ENCODE data around the gene APOBEC3B.
"Not testable (repeated sequence)": the region's sequence is repeated elsewhere in the genome, so short reads cannot be mapped to it uniquely, and the experiment has no call there.

The APOBEC3B gene

GRCh38 chr22:39003165-39003638, 21.1 kb downstream of the APOBEC3B start:
- peak; percentile 41 to 64 for DNase-seq

DNA sequence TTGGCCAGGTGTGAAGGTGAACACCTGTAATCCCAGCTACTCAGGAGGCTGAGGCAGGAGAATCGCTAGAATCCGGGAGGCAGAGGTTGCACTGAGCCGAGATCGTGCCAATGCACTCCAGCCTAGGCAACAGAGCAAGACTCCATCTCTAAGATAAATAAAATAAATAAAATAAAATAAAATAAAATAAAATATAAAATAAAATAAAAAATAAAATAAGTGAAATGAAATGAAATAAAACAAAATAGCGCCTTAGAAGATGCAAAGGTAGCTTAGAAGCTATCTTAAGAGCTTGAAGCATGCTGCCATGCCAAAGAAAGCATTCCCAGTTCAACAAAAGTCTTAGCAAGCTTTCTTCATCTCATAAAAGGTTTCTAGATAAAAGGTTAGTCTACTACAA, 25.0 kb downstream of the APOBEC3B start:
- no peak for DNase-seq

GRCh38 chr22:39008271-39008850, 26.2 kb downstream of the APOBEC3B start:
- not testable (repeated sequence) for DNase-seq

- no peak for DNase-seq
Observed at GRCh38 chr22:39010946-39011345, 28.8 kb downstream of the APOBEC3B start.

- no peak for DNase-seq
Observed at GRCh38 chr22:39012533-39013511, 30.7 kb downstream of the APOBEC3B start.

- not testable (repeated sequence) for DNase-seq
Observed at GRCh38 chr22:39013561-39013941, 31.4 kb downstream of the APOBEC3B start.

DNA sequence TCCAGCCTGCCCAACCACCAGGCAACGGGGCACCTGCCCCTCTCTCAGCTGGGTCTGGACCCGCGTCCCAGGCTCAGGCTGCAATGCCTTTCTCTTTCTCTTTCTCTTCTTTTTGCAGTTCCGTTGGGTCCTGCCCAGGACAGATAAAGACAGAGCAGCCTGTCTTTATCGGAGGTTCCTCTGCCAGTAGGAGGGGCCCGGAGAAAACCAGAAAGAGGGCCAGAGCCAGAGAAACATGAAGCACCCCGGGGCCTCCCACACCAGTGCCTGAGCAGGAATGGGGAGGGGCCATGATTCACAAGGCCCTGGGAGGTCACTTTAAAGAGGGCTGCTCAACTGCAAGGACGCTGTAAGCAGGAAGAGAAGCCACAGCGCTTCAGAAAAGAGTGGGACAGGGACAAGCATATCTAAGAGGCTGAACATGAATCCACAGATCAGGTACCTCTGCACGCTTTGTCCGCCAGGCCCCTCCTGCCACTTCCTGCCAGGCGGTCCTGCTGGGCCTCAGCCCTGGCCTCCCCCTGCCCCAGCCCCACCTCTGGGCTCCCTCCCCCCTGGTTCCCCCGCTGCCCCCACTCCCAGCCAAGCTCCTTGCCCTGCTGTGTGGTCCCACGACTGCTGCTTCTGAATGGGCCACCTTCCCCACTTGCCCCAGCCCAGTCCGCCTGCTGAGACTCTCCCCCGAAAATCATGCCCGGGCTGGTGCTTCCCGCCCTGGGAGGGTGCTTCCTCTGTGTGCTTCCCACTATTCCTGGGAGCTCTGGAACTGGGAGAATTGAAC, 32.0 kb downstream of the APOBEC3B start, which contains the start of gene APOBEC3C:
Gene APOBEC3C (plus strand): TSS at position 316 of the 781 bp plus-strand sequence. CDS start 106 bp downstream, at position 422.
- peak; percentile 30 to 61 for DNase-seq

- DNase-seq = not testable (repeated sequence)
Observed at GRCh38 chr22:39014723-39015121, 32.6 kb downstream of the APOBEC3B start.

DNA sequence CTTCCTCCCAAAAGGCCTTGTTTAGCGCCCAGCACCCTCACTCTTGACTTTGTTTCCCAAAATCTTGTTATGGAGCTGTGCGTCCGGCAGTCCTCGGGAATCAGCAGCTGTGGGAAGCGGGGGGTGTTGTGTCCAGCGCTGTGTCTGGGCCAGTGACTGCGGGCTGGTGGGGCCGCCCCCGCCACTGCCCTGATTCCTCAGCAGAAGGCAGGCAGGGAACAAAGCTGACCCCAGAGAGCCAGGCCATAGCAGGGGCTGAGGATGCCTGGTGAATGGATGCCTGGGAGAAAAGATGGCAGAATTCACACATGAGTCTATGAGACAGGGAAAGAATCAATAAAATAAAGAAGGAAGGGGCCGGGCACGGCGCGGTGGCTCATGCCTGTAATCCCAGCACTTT, 34.4 kb downstream of the APOBEC3B start:
- DNase-seq = no peak

DNA sequence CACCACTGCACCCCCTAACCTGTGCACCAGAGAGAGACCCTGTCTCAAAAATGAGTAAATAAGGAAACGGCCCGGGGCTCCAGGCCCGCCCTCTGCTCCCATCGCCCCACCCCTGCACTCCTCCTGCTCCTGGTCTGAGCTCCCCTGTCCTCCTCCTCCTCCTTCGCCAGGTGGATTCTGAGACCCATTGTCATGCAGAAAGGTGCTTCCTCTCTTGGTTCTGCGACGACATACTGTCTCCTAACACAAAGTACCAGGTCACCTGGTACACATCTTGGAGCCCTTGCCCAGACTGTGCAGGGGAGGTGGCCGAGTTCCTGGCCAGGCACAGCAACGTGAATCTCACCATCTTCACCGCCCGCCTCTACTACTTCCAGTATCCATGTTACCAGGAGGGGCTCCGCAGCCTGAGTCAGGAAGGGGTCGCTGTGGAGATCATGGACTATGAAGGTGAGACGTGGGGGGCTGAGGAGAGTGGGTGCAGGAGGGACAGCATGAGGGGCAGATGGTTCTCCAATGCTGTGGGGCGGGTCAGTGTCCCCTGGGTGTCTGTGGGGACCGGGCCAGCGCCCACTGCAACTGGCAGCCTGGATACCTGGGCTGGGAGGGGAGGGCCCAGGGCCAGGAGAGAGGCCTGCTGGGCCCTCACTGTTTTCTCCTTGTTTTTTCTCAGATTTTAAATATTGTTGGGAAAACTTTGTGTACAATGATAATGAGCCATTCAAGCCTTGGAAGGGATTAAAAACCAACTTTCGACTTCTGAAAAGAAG, 35.6 kb downstream of the APOBEC3B start:
- no peak for DNase-seq

DNA sequence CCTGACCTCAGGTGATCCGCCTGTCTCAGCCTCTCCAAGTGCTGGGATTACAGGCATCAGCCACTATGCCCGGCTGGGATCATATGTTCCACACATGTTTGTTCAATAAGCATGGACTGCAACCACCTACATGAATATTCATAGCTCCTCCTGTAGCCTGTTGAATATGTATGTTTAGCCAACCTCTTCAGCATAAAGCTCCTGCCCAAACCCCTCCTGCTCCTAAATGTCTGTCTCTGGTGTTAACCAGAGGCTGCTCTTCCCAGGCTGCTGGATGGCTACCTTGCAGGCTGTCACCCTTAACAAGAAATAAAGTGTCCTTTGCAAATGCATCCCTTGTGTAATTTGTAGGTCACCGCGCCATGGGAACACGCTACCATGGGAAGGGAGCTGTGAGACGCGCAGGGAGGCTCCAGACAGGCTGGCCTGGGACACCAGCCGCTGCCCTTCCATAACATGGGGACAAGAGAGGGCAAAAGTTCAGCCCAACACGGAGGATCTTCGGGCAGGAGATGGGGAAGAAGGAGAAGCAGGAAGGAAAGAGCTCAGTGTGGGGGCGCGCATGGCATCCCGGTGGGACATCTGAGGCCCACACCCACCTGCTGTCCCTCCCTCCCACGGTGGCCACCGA, 38.0 kb downstream of the APOBEC3B start:
- not testable (repeated sequence) for DNase-seq

DNA sequence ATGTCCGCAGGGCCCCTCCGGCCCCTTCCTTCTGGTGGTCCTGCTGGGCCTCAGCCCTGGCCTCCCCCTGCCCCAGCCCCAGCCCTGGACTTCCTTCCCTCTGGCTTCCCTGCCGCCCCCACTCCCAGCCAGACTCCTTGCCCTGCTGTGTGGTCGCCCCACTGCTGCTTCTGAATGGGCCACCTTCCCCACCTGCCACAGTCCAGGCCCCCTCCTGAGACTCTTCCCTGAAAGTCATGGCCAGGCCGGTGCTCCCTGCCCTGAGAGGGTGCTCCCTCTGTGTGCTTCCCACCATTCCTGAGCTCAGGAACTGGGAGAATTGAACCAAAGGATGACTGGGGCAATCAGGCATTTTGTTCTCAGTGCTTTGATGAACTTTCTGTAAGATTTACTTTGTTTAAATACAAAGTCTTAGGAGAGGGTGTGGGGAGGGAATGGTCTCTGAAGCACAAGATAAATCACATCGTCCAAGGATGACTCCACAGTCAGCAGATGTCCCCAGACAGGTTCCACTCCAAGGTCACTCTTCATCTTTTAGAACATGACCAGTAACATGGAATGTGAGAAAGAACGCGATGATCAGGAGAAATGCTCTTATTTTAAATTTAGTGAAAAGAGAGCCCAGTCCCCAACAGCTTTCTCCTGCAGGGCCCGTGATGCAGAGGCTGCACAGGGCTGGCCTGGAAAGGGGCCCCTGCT, 39.6 kb downstream of the APOBEC3B start:
- no peak for DNase-seq

DNA sequence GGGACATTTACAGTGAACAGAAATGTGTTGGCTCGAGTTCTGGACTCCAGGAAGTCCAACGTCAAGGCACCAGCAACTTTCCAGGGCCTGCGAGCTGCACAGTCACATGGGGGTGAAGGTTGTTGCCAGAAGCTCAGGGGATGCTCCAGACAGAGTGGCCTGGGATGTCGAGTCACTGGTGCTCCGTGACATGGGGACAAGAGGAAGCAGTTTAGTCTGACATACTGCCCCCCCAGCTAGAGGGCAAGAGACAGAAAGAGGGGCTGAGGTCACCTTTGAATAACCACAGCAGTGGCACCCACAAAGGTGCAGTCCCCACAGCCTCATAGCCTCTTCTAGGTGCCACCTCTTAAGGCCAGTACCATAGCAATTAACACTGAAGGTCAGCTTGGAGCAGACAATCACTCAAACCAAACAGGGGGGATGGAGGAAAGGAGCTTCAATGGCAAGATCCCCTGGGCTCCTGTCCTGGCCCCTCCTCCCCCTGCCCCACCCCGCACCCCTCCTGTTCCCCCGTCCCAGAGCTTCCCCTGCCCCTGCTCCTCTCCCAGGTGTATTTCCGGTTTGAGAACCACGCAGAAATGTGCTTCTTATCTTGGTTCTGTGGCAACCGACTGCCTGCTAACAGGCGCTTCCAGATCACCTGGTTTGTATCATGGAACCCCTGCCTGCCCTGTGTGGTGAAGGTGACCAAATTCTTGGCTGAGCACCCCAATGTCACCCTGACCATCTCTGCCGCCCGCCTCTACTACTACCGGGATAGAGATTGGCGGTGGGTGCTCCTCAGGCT, 42.6 kb downstream of the APOBEC3B start:
- DNase-seq = no peak

- DNase-seq = no peak
Observed at GRCh38 chr22:39026509-39027150, 44.5 kb downstream of the APOBEC3B start.

- no peak for DNase-seq
Observed at GRCh38 chr22:39027717-39028116, 45.6 kb downstream of the APOBEC3B start.

GRCh38 chr22:39028281-39028680, 46.1 kb downstream of the APOBEC3B start:
- DNase-seq = no peak

GRCh38 chr22:39029227-39029626, 47.1 kb downstream of the APOBEC3B start:
- DNase-seq = no peak

- DNase-seq = no peak
Observed at GRCh38 chr22:39030705-39031104, 48.6 kb downstream of the APOBEC3B start.

DNA sequence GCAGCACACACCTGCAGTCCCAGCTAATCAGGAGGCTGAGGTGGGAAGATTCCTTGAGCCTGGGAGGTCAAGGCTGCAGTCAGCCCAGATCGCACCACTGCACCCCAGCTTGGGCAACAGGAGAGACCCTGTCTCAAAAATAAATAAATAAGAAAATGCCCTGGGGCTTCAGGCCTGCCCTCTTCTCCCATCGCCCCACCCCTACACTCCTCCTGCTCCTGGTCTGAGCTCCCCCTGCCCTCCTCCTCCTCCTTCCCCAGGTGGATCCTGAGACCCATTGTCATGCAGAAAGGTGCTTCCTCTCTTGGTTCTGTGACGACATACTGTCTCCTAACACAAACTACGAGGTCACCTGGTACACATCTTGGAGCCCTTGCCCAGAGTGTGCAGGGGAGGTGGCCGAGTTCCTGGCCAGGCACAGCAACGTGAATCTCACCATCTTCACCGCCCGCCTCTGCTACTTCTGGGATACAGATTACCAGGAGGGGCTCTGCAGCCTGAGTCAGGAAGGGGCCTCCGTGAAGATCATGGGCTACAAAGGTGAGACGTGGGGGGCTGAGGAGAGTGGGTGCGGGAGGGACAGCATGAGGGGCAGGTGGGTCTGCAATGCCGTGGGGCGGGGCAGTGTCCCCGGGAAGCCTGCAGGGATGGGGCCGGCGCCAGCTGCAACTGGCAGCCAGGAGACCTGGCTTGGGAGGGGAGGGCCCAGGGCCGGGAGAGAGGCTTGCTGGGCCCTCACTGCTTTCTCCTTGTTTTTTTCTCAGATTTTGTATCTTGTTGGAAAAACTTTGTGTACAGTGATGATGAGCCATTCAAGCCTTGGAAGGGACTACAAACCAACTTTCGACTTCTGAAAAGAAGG, 49.5 kb downstream of the APOBEC3B start:
- not testable (repeated sequence) for DNase-seq
